NCI-H526 treated with DMSO at 0.1 percent for 48 hours (cell line): Measurements from ENCODE around the gene PCDHA5.
"Not testable (repeated sequence)": the region's sequence is repeated elsewhere in the genome, so short reads cannot be mapped to it uniquely, and the experiment has no call there.

ENCODE experiments used
- DNase-seq: peaks from one replicate; lab custom pipeline; 2025; lab: John Stamatoyannopoulos, UW

The PCDHA5 gene

DNA sequence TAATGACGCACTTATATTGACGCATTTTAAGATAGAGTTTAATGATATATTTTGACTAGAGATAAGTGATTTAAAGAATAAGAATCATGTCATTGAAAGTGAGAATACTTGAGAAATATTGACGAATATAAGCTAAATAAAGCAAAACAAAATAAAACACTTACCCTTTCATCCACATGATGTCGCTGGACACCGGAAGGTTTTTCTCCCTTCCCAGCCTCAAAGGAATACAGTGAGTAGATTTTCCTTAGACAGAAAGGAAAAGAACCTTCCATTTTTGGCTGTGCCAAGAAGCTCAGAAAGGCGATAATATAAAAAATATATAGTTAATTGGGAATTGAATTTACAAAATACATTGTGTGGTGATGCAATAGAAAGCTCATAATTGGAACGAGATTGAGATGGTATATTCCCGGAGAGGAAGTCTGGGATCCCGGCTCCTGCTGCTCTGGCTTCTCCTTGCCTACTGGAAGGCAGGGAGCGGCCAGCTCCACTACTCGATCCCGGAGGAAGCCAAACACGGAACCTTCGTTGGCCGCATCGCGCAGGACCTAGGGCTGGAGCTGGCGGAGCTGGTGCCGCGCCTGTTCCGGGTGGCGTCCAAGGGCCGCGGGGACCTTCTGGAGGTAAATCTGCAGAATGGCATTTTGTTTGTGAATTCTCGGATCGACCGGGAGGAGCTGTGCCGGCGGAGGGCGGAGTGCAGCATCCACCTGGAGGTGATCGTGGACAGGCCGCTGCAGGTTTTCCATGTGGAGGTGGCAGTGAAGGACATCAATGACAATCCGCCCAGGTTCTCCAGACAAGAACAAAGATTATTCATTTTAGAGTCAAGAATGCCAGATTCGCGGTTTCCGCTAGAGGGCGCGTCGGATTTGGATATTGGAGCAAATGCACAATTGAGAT is at the start of gene PCDHA5:
TSS of gene PCDHA5 (plus strand) at position 239 of the 906 bp plus-strand sequence.
- no peak for DNase-seq

DNA sequence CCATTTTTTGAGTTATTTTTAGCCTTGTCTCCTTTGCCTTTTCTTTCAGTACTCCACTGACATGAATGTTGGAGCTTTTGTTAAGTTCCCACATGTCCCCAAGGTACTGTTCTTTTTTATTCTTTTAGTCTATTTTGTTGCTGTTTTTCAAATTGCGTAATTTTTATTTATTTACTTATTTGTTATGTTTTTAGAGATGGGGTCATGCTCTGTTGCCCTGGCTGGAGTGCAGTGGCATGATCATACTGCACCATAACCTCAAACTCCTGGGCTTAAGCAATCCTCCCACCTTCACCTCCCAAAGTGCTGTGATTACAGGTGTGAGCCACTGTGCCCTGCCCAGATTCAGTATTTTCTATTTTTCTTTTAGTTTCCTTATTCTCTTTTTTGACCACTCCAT is 40.9 kb upstream of the PCDHA5 start:
- DNase-seq, result no peak

- no peak for DNase-seq
Measured at GRCh38 chr5:140785905-140786686, 35.3 kb upstream of the PCDHA5 start, which contains the start of gene PCDHA1. Gene PCDHA1 (plus strand): TSS chr5:140786140.

GRCh38 chr5:140787422-140787821 is 34.0 kb upstream of the PCDHA5 start:
- not testable (repeated sequence) for DNase-seq

DNA sequence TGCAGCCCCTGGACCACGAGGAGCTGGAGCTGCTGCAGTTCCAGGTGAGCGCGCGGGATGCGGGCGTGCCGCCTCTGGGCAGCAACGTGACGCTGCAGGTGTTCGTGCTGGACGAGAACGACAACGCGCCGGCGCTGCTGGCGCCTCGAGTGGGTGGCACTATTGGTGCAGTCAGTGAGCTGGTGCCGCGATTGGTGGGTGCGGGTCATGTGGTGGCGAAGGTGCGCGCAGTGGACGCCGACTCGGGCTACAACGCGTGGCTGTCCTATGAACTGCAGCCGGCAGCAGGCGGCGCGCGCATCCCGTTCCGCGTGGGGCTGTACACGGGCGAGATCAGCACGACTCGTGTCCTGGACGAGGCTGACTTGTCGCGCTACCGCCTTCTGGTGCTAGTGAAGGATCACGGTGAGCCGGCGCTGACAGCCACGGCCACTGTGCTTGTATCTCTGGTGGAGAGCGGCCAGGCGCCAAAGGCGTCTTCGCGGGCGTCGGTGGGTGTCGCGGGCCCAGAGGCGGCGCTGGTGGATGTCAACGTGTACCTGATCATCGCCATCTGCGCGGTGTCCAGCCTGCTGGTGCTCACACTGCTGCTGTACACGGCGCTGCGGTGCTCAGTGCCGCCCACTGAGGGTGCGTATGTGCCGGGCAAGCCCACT is 33.4 kb upstream of the PCDHA5 start:
- not testable (repeated sequence) for DNase-seq

- no peak for DNase-seq
Measured at GRCh38 chr5:140791089-140791488, 30.3 kb upstream of the PCDHA5 start.

GRCh38 chr5:140794595-140795258 is 26.7 kb upstream of the PCDHA5 start, which contains the start of gene PCDHA2:
Gene PCDHA2 (plus strand): TSS chr5:140794852.
- DNase-seq, result no peak

- DNase-seq, result no peak
Measured at GRCh38 chr5:140795259-140795641, 26.2 kb upstream of the PCDHA5 start.

GRCh38 chr5:140796072-140796717 is 25.2 kb upstream of the PCDHA5 start:
- DNase-seq, result not testable (repeated sequence)

- no peak for DNase-seq
Measured at GRCh38 chr5:140796718-140797095, 24.7 kb upstream of the PCDHA5 start.

DNA sequence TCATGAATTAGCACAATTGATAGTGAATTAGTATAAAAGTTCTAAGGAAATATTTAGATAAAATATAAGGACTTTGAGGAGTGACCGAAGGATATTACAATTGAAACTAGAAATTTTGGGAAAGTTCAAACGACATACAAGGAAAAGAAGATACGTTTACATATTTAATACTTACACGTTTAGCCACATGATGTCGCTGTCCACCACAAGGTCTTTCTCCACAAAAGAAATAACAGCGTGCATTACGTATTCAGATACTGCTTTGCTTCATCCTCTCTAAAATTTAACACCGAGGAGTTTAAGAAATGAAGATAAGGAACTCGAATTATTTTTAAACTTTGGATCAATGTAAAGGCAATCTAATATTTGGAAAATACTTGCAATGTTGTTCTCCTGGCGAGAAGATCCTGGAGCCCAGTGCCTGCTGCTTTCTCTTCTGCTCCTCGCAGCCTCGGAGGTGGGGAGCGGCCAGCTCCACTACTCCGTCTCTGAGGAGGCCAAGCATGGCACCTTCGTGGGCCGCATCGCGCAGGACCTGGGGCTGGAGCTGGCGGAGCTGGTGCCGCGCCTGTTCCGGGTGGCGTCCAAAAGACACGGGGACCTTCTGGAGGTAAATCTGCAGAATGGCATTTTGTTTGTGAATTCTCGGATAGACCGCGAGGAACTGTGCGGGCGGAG is 20.5 kb upstream of the PCDHA5 start, which contains the start of gene PCDHA3:
TSS of gene PCDHA3 (plus strand) at position 242 of the 678 bp plus-strand sequence.
- no peak for DNase-seq

GRCh38 chr5:140801494-140801841 is 19.9 kb upstream of the PCDHA5 start:
- no peak for DNase-seq

GRCh38 chr5:140802381-140802780 is 19.0 kb upstream of the PCDHA5 start:
- DNase-seq, result not testable (repeated sequence)

GRCh38 chr5:140802781-140803271 is 18.6 kb upstream of the PCDHA5 start:
- no peak for DNase-seq

- DNase-seq, result peak; percentile 74
Measured at GRCh38 chr5:140806834-140807775, 14.3 kb upstream of the PCDHA5 start, which contains the start of gene PCDHA4. Gene PCDHA4 (plus strand): TSS chr5:140807068.

- not testable (repeated sequence) for DNase-seq
Measured at GRCh38 chr5:140808241-140808888, 13.0 kb upstream of the PCDHA5 start.

- no peak for DNase-seq
Measured at GRCh38 chr5:140808889-140809291, 12.5 kb upstream of the PCDHA5 start.

DNA sequence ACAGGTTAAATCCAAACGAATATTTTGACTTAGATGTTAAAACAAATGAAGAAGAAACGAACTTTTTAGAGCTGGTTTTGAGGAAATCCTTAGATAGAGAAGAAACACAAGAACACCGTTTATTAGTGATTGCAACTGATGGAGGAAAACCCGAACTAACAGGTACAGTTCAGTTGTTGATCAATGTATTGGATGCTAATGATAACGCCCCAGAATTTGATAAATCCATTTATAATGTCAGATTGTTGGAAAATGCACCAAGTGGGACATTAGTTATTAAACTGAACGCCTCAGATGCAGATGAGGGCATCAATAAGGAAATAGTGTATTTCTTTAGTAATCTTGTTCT is 842 bp downstream of the PCDHA5 start:
- DNase-seq, result no peak

DNA sequence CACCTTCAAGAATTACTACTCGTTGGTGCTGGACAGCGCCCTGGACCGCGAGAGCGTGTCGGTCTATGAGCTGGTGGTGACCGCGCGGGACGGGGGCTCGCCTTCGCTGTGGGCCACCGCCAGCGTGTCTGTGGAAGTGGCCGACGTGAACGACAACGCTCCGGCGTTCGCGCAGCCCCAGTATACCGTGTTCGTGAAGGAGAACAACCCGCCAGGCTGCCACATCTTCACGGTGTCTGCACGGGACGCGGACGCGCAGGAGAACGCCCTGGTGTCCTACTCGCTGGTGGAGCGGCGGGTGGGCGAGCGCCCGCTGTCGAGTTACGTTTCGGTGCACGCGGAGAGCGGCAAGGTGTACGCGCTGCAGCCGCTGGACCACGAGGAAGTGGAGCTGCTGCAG is 1.6 kb downstream of the PCDHA5 start:
- DNase-seq, result not testable (repeated sequence)
